Measurements from ENCODE around the gene ZKSCAN1.

The ZKSCAN1 gene

GRCh38 chr7:100019908-100020307 lies 4.5 kb downstream of the ZKSCAN1 start:
- Histone ChIP-seq H3K9ac (ENCODE audit: low read length) (no peak overlapping the region), H3K36me3 (ENCODE audit: control insufficient read depth, insufficient read depth, low read length, severe bottlenecking) (peaks cover 48% of the 10 kb centered on the region), H3K9me3 (ENCODE audit: control insufficient read depth, low read length) (no peaks in the 10 kb centered on the region), H3K4me1 (ENCODE audit: control insufficient read depth, insufficient read depth, low read length) (peaks cover 28% of the 10 kb centered on the region), H3K27me3 (replicated peaks; ENCODE audit: control insufficient read depth, insufficient read depth, low read length) (no peaks in the 10 kb centered on the region), H3K4me3 (ENCODE audit: low read length) (no peak overlapping the region)
- DNase-seq (ENCODE audit: low read depth): no peak

GRCh38 chr7:100021297-100021696 lies 5.9 kb downstream of the ZKSCAN1 start:
- Histone ChIP-seq H3K4me3 (ENCODE audit: low read length) (no peak overlapping the region), H3K36me3 (ENCODE audit: control insufficient read depth, insufficient read depth, low read length, severe bottlenecking) (peaks cover 62% of the 10 kb centered on the region), H3K9ac (ENCODE audit: low read length) (no peak overlapping the region), H3K4me1 (ENCODE audit: control insufficient read depth, insufficient read depth, low read length) (peaks cover 28% of the 10 kb centered on the region), H3K9me3 (ENCODE audit: control insufficient read depth, low read length) (no peaks in the 10 kb centered on the region), H3K27me3 (replicated peaks; ENCODE audit: control insufficient read depth, insufficient read depth, low read length) (no peaks in the 10 kb centered on the region)
- no peak for DNase-seq (ENCODE audit: low read depth)

GRCh38 chr7:100022621-100023020 lies 7.2 kb downstream of the ZKSCAN1 start:
- H3K4me3 ChIP-seq (ENCODE audit: low read length): no peak overlapping the region
- no peak for DNase-seq (ENCODE audit: low read depth)
- H3K36me3 ChIP-seq (ENCODE audit: control insufficient read depth, insufficient read depth, low read length, severe bottlenecking): peaks cover 73% of the 10 kb centered on the region

GRCh38 chr7:100023526-100023925 lies 8.1 kb downstream of the ZKSCAN1 start:
- H3K27me3 ChIP-seq (replicated peaks; ENCODE audit: control insufficient read depth, insufficient read depth, low read length): no peaks in the 10 kb centered on the region
- peaks cover 82% of the 10 kb centered on the region for H3K36me3 ChIP-seq (ENCODE audit: control insufficient read depth, insufficient read depth, low read length, severe bottlenecking)
- peaks cover 20% of the 10 kb centered on the region for H3K4me1 ChIP-seq (ENCODE audit: control insufficient read depth, insufficient read depth, low read length)
- H3K9ac ChIP-seq (ENCODE audit: low read length): no peak overlapping the region
- DNase-seq (ENCODE audit: low read depth): no peak
- no peak overlapping the region for H3K4me3 ChIP-seq (ENCODE audit: low read length)
- no peaks in the 10 kb centered on the region for H3K9me3 ChIP-seq (ENCODE audit: control insufficient read depth, low read length)

More at GRCh38 chr7:100022621-100023020, 7.2 kb downstream of the ZKSCAN1 start:
- H3K27me3 ChIP-seq (replicated peaks; ENCODE audit: control insufficient read depth, insufficient read depth, low read length): no peaks in the 10 kb centered on the region
- no peak overlapping the region for H3K9ac ChIP-seq (ENCODE audit: low read length)
- peaks cover 18% of the 10 kb centered on the region for H3K4me1 ChIP-seq (ENCODE audit: control insufficient read depth, insufficient read depth, low read length)
- no peaks in the 10 kb centered on the region for H3K9me3 ChIP-seq (ENCODE audit: control insufficient read depth, low read length)

GRCh38 chr7:100024020-100024619 lies 8.7 kb downstream of the ZKSCAN1 start:
- peaks cover 16% of the 10 kb centered on the region for H3K4me1 ChIP-seq (ENCODE audit: control insufficient read depth, insufficient read depth, low read length)
- H3K27me3 ChIP-seq (replicated peaks; ENCODE audit: control insufficient read depth, insufficient read depth, low read length): no peaks in the 10 kb centered on the region
- DNase-seq (ENCODE audit: low read depth): no peak
- no peaks in the 10 kb centered on the region for H3K9me3 ChIP-seq (ENCODE audit: control insufficient read depth, low read length)
- H3K4me3 ChIP-seq (ENCODE audit: low read length): no peak overlapping the region
- no peak overlapping the region for H3K9ac ChIP-seq (ENCODE audit: low read length)
- H3K36me3 ChIP-seq (ENCODE audit: control insufficient read depth, insufficient read depth, low read length, severe bottlenecking): peaks cover 77% of the 10 kb centered on the region

GRCh38 chr7:100027197-100027596 lies 11.8 kb downstream of the ZKSCAN1 start:
- peaks cover 9% of the 10 kb centered on the region for H3K4me1 ChIP-seq (ENCODE audit: control insufficient read depth, insufficient read depth, low read length)
- no peak overlapping the region for H3K4me3 ChIP-seq (ENCODE audit: low read length)
- peaks cover 93% of the 10 kb centered on the region for H3K36me3 ChIP-seq (ENCODE audit: control insufficient read depth, insufficient read depth, low read length, severe bottlenecking)
- DNase-seq (ENCODE audit: low read depth): no peak
- no peaks in the 10 kb centered on the region for H3K27me3 ChIP-seq (replicated peaks; ENCODE audit: control insufficient read depth, insufficient read depth, low read length)
- H3K9ac ChIP-seq (ENCODE audit: low read length): no peak overlapping the region
- H3K9me3 ChIP-seq (ENCODE audit: control insufficient read depth, low read length): no peaks in the 10 kb centered on the region

GRCh38 chr7:100029596-100029995 lies 14.2 kb downstream of the ZKSCAN1 start:
- Histone ChIP-seq H3K4me1 (ENCODE audit: control insufficient read depth, insufficient read depth, low read length) (peaks cover 9% of the 10 kb centered on the region), H3K9ac (ENCODE audit: low read length) (no peak overlapping the region), H3K9me3 (ENCODE audit: control insufficient read depth, low read length) (no peaks in the 10 kb centered on the region), H3K4me3 (ENCODE audit: low read length) (no peak overlapping the region), H3K36me3 (ENCODE audit: control insufficient read depth, insufficient read depth, low read length, severe bottlenecking) (peaks cover 90% of the 10 kb centered on the region), H3K27me3 (replicated peaks; ENCODE audit: control insufficient read depth, insufficient read depth, low read length) (no peaks in the 10 kb centered on the region)
- no peak for DNase-seq (ENCODE audit: low read depth)

- peaks cover 72% of the 10 kb centered on the region for H3K36me3 ChIP-seq (ENCODE audit: control insufficient read depth, insufficient read depth, low read length, severe bottlenecking)
These were observed 18.1 kb downstream of the ZKSCAN1 start for GRCh38 chr7:100033526-100033925.

GRCh38 chr7:100034871-100035510 lies 19.6 kb downstream of the ZKSCAN1 start:
- DNase-seq (ENCODE audit: low read depth): peak; percentile 89
- peaks cover 63% of the 10 kb centered on the region for H3K36me3 ChIP-seq (ENCODE audit: control insufficient read depth, insufficient read depth, low read length, severe bottlenecking)
- H3K27me3 ChIP-seq (replicated peaks; ENCODE audit: control insufficient read depth, insufficient read depth, low read length): no peaks in the 10 kb centered on the region
- no peak overlapping the region for H3K4me3 ChIP-seq (ENCODE audit: low read length)
- H3K9me3 ChIP-seq (ENCODE audit: control insufficient read depth, low read length): no peaks in the 10 kb centered on the region
- no peak overlapping the region for H3K9ac ChIP-seq (ENCODE audit: low read length)
- H3K4me1 ChIP-seq (ENCODE audit: control insufficient read depth, insufficient read depth, low read length): peaks cover 35% of the 10 kb centered on the region

More at GRCh38 chr7:100033526-100033925, 18.1 kb downstream of the ZKSCAN1 start:
- Histone ChIP-seq H3K9ac (ENCODE audit: low read length) (no peak overlapping the region), H3K27me3 (replicated peaks; ENCODE audit: control insufficient read depth, insufficient read depth, low read length) (no peaks in the 10 kb centered on the region), H3K9me3 (ENCODE audit: control insufficient read depth, low read length) (no peaks in the 10 kb centered on the region), H3K4me1 (ENCODE audit: control insufficient read depth, insufficient read depth, low read length) (peaks cover 27% of the 10 kb centered on the region), H3K4me3 (ENCODE audit: low read length) (no peak overlapping the region)
- no peak for DNase-seq (ENCODE audit: low read depth)

GRCh38 chr7:100035876-100036275 lies 20.5 kb downstream of the ZKSCAN1 start:
- Histone ChIP-seq H3K4me3 (ENCODE audit: low read length) (no peak overlapping the region), H3K36me3 (ENCODE audit: control insufficient read depth, insufficient read depth, low read length, severe bottlenecking) (peaks cover 54% of the 10 kb centered on the region), H3K27me3 (replicated peaks; ENCODE audit: control insufficient read depth, insufficient read depth, low read length) (no peaks in the 10 kb centered on the region), H3K9me3 (ENCODE audit: control insufficient read depth, low read length) (no peaks in the 10 kb centered on the region), H3K4me1 (ENCODE audit: control insufficient read depth, insufficient read depth, low read length) (peaks cover 41% of the 10 kb centered on the region), H3K9ac (ENCODE audit: low read length) (no peak overlapping the region)
- no peak for DNase-seq (ENCODE audit: low read depth)

- Histone ChIP-seq H3K9ac (ENCODE audit: low read length) (no peak overlapping the region), H3K9me3 (ENCODE audit: control insufficient read depth, low read length) (no peaks in the 10 kb centered on the region), H3K36me3 (ENCODE audit: control insufficient read depth, insufficient read depth, low read length, severe bottlenecking) (peaks cover 33% of the 10 kb centered on the region), H3K4me3 (ENCODE audit: low read length) (no peak overlapping the region), H3K4me1 (ENCODE audit: control insufficient read depth, insufficient read depth, low read length) (peaks cover 50% of the 10 kb centered on the region), H3K27me3 (replicated peaks; ENCODE audit: control insufficient read depth, insufficient read depth, low read length) (no peaks in the 10 kb centered on the region)
- DNase-seq (ENCODE audit: low read depth): no peak
These were observed 22.9 kb downstream of the ZKSCAN1 start for GRCh38 chr7:100038326-100038725.
